Astrocyte of the spinal cord (primary cell): ENCODE results near the gene MSMO1.

ENCODE experiments used
- DNase-seq: peaks from one replicate; pipeline ENCODE4 v3.0.0; 2011; ENCODE audit warnings: low read depth, low spot score
- H3K4me3 ChIP-seq: 2 replicates; pipeline ENCODE4 v1.5.1; 2011; ENCODE audit warnings: low read depth, mild to moderate bottlenecking, low read length, moderate library complexity
- CTCF ChIP-seq: IDR thresholded peaks from 2 replicates; pipeline ENCODE4 v1.5.1; 2012; ENCODE audit warnings: low read depth, mild to moderate bottlenecking, low read length, inconsistent platforms
- in situ Hi-C: cut with HindIII; loops from 2 replicates; pipeline ENCODE4 v1.10.0; 2017; ENCODE audit warnings: low sequenced_read_pairs

MSMO1 gene

GRCh38 chr4:165378745-165379677, 51.5 kb downstream of the MSMO1 start, which contains the start of gene CPE:
Gene CPE, plus strand, starts transcription at chr4:165379008. Its CDS starts 214 bp downstream, at chr4:165379222.
- peak; percentile 83 for DNase-seq
- TF ChIP-seq CTCF = peak; percentile 59

DNA sequence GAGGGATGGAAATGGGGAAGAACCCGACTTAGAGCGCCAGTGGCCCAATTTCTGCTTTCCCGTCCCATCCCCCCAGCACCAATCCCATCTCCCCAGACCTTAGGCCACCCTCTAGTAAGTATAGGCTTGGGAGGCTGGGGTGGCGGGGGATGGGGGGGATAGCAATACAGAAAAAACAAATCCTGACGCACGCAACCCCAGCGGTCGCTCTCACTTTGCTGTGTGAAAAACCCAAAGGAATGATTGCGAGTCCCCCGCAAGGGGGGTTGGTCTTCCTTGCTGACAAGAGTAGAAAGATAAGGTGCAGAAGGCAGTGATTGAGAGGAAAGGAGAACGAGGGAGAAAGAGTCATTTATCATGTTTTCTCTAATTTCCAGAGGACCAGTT, 52.2 kb downstream of the MSMO1 start:
- no peak for DNase-seq
- in situ Hi-C loops = no loop called here
- peak overlapping the region; percentile 60 for H3K4me3 ChIP-seq
- TF ChIP-seq CTCF = no peak

More at GRCh38 chr4:165378745-165379677, 51.5 kb downstream of the MSMO1 start, which contains the start of gene CPE:
- H3K4me3 ChIP-seq = peak within 1 kb of the TSS; percentile 60
- in situ Hi-C loops = no loop called here

DNA sequence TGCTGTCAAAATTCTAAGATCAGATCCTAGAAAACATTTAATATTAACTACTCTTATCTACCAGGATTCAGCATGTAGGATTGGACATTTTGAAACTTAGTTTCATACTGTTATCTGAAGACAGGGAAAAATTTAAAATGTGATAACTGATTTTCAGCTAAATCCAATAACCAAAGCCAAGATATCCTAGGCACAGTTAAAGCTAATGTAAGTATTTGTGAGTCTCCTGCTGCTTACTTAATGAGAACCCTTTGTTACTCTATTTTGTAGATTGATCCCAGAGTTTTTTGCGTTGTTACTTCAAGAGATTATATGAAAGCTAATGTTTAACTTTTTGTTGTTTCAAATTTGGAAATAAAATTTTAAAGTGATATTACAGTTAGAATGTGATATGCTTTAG, 53.3 kb downstream of the MSMO1 start:
- in situ Hi-C loops = no loop called here
- no peak for DNase-seq
- H3K4me3 ChIP-seq = no peak overlapping the region
- TF ChIP-seq CTCF = no peak

GRCh38 chr4:165381821-165382373, 54.4 kb downstream of the MSMO1 start:
- in situ Hi-C loops = no loop called here
- no peak for TF ChIP-seq CTCF
- no peak for DNase-seq
- H3K4me3 ChIP-seq = no peak overlapping the region

DNA sequence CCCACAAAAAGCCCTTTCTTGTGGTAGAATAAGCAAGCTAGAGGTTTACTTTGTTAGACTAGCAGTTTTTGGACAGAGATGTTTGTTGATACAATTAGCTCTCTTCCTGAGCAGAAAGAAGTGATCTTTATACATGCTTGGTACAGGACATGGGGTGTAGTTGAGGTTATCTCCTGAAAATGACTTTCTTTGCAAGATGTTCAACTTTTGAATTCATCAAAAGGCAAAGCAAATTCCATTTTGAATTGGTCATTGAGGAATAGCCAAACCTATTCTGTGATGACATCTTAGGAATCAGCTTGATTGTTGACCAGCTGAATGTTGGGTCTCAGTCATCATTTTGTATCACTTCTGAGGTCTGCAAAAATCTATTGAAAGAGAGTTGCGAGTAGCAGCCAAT, 55.2 kb downstream of the MSMO1 start:
- no peak for DNase-seq
- TF ChIP-seq CTCF = no peak
- in situ Hi-C loops = no loop called here

DNA sequence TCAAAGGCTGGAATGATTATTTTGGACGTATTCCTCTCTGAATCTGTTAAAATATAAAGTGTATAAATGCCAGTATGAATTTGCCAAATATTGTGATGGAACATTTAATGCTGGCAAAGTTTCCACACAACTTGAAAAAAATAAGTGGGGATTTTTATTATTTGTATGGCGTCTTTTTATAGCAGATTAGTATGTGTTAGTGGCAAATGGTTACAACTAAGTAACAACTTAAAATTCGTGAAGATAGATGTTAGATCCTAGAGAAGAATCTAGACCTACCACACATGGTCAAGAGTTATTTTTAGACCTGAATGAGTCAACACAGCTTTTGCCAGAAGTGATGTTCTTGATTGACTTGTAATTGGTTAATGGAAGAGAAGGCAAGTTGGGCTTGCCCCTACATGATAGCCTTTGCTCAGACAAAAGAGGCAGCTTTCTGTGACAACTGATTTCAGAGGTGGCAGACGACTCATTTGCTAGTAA, 56.2 kb downstream of the MSMO1 start:
- in situ Hi-C loops = no loop called here
- H3K4me3 ChIP-seq = no peak overlapping the region
- no peak for TF ChIP-seq CTCF
- peak; percentile 29 for DNase-seq

More for the DNA sequence above, 55.2 kb downstream of the MSMO1 start:
- H3K4me3 ChIP-seq = no peak overlapping the region
